Loucy (cell line): ENCODE measurements around the gene EMX2.

Experiments used
- CTCF ChIP-seq: fragments of 200-600 bp; sonication (generic); conservative IDR thresholded peaks from 2 replicates; pipeline ENCODE4 v1.5.1; 2014; ENCODE audit warnings: mild to moderate bottlenecking, antibody characterized with exemption, low read length
- EZH2phosphoT487 ChIP-seq: fragments of 200-600 bp; IDR thresholded peaks from 2 replicates; pipeline ENCODE4 v1.6.1; 2018; ENCODE audit warnings: antibody characterized with exemption, mild to moderate bottlenecking, moderate library complexity, borderline replicate concordance

GRCh38 chr10:117540640-117541404, 1.7 kb upstream of the EMX2 start:
- no peak for TF ChIP-seq CTCF
- no peak for TF ChIP-seq EZH2phosphoT487
